ENCODE results near the gene LIAS. TPM values are rescaled to one million over a fixed set of nuclear protein-coding genes. Genes with fewer than 3 reads are reported as not detected.

LIAS gene
- total and polyA plus RNA-seq, 2 of the 13 experiments (the other 11 are each of a cell fraction or from before 2014, with no cell fraction given) = 16.0 to 16.6 TPM

DNA sequence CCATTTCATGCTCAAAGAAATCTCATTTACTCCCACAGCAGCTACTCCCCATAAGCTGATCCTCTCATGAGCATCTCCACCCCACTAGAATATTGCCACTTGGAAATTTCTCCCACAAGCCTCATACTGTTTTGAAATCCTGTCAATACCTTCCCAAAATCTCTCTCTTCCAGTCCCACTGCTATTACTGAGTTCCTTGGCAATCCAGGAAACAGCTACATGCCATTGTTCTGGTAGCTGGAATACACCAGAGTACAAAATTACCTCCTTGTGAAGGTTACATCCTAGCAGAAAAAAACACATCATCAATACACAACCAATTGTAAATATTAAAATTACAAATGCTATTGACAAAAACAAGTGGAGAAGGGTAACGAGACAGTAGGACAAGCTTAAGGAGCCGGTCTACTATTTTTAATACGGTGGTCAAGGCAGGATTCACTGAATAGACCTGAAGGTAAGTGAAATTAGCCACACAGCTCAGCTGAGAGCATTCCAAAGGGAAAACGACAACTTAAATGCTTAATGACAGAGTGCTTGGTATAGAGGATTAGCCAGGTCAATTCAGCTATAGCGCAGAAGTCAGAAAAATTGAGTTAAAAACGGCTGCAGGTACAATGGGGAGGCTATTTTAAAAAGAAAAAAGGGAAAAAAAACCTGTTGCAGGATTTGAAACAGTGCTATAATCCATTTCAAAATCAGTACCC lies 6.5 kb upstream of the LIAS start (continued):
- TF ChIP-seq ZNF331 (CRISPR knock-in tag; IDR thresholded peaks at IDR 0.05) = no peak
- no peak for TF ChIP-seq ZFYVE20 (CRISPR knock-in tag; IDR thresholded peaks at IDR 0.05; ENCODE audit: borderline replicate concordance, low read depth)
- TF ChIP-seq, protein P1, sequence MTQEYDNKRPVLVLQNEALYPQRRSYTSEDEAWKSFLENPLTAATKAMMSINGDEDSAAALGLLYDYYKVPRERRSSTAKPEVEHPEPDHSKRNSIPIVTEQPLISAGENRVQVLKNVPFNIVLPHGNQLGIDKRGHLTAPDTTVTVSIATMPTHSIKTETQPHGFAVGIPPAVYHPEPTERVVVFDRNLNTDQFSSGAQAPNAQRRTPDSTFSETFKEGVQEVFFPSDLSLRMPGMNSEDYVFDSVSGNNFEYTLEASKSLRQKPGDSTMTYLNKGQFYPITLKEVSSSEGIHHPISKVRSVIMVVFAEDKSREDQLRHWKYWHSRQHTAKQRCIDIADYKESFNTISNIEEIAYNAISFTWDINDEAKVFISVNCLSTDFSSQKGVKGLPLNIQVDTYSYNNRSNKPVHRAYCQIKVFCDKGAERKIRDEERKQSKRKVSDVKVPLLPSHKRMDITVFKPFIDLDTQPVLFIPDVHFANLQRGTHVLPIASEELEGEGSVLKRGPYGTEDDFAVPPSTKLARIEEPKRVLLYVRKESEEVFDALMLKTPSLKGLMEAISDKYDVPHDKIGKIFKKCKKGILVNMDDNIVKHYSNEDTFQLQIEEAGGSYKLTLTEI (CRISPR knock-in tag; conservative IDR thresholded peaks at IDR 0.05) = no peak
- TF ChIP-seq NFIC (IDR thresholded peaks at IDR 0.05; ENCODE audit: low read length) = 0 out of 2 replicates have a peak, but pooled peaks have one; percentile 40
- TF ChIP-seq KAT8 (CRISPR knock-in tag; IDR thresholded peaks at IDR 0.05) = no peak
- no peak for TF ChIP-seq ZNF24 (IDR thresholded peaks at IDR 0.05)
- no peak for TF ChIP-seq ATF7-NPFF (CRISPR knock-in tag; IDR thresholded peaks at IDR 0.05; ENCODE audit: low read depth)
- no peak for TF ChIP-seq FOXA1 (IDR thresholded peaks at IDR 0.05)
- no peak for TF ChIP-seq FOXA1 (CRISPR knock-in tag; IDR thresholded peaks at IDR 0.05)
- no peak for TF ChIP-seq RFX5 (IDR thresholded peaks at IDR 0.05; ENCODE audit: low read depth, low read length)
- no peak for TF ChIP-seq HOXA7 (CRISPR knock-in tag; IDR thresholded peaks at IDR 0.05)
- TF ChIP-seq KDM3A (CRISPR knock-in tag; IDR thresholded peaks at IDR 0.05; ENCODE audit: low read depth) = no peak
- TF ChIP-seq DMAP1 (CRISPR knock-in tag; IDR thresholded peaks at IDR 0.05) = no peak
- TF ChIP-seq PRMT3 (CRISPR knock-in tag; IDR thresholded peaks at IDR 0.05; ENCODE audit: borderline replicate concordance, low read depth) = no peak
- TF ChIP-seq, protein P2, sequence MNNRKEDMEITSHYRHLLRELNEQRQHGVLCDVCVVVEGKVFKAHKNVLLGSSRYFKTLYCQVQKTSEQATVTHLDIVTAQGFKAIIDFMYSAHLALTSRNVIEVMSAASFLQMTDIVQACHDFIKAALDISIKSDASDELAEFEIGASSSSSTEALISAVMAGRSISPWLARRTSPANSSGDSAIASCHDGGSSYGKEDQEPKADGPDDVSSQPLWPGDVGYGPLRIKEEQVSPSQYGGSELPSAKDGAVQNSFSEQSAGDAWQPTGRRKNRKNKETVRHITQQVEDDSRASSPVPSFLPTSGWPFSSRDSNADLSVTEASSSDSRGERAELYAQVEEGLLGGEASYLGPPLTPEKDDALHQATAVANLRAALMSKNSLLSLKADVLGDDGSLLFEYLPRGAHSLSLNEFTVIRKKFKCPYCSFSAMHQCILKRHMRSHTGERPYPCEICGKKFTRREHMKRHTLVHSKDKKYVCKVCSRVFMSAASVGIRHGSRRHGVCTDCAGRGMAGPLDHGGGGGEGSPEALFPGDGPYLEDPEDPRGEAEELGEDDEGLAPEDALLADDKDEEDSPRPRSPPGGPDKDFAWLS (CRISPR knock-in tag; IDR thresholded peaks at IDR 0.05; ENCODE audit: borderline replicate concordance) = no peak
- no peak for TF ChIP-seq HNRNPH1 (optimal IDR thresholded peaks at IDR 0.05; ENCODE audit: low read depth, low read length)
- no peak for TF ChIP-seq HMGA1 (CRISPR knock-in tag; conservative IDR thresholded peaks at IDR 0.05)
- TF ChIP-seq, protein P3, sequence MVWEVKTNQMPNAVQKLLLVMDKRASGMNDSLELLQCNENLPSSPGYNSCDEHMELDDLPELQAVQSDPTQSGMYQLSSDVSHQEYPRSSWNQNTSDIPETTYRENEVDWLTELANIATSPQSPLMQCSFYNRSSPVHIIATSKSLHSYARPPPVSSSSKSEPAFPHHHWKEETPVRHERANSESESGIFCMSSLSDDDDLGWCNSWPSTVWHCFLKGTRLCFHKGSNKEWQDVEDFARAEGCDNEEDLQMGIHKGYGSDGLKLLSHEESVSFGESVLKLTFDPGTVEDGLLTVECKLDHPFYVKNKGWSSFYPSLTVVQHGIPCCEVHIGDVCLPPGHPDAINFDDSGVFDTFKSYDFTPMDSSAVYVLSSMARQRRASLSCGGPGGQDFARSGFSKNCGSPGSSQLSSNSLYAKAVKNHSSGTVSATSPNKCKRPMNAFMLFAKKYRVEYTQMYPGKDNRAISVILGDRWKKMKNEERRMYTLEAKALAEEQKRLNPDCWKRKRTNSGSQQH (CRISPR knock-in tag; IDR thresholded peaks at IDR 0.05; ENCODE audit: low read depth) = no peak
- TF ChIP-seq, protein P4, sequence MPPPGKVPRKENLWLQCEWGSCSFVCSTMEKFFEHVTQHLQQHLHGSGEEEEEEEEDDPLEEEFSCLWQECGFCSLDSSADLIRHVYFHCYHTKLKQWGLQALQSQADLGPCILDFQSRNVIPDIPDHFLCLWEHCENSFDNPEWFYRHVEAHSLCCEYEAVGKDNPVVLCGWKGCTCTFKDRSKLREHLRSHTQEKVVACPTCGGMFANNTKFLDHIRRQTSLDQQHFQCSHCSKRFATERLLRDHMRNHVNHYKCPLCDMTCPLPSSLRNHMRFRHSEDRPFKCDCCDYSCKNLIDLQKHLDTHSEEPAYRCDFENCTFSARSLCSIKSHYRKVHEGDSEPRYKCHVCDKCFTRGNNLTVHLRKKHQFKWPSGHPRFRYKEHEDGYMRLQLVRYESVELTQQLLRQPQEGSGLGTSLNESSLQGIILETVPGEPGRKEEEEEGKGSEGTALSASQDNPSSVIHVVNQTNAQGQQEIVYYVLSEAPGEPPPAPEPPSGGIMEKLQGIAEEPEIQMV (CRISPR knock-in tag; IDR thresholded peaks at IDR 0.05; ENCODE audit: low read depth) = no peak
- TF ChIP-seq, protein P5, sequence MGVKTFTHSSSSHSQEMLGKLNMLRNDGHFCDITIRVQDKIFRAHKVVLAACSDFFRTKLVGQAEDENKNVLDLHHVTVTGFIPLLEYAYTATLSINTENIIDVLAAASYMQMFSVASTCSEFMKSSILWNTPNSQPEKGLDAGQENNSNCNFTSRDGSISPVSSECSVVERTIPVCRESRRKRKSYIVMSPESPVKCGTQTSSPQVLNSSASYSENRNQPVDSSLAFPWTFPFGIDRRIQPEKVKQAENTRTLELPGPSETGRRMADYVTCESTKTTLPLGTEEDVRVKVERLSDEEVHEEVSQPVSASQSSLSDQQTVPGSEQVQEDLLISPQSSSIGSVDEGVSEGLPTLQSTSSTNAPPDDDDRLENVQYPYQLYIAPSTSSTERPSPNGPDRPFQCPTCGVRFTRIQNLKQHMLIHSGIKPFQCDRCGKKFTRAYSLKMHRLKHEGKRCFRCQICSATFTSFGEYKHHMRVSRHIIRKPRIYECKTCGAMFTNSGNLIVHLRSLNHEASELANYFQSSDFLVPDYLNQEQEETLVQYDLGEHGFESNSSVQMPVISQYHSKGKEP (CRISPR knock-in tag; IDR thresholded peaks at IDR 0.05) = no peak
- TF ChIP-seq ZNF501 (CRISPR knock-in tag; IDR thresholded peaks at IDR 0.05) = no peak
- no peak for TF ChIP-seq ZNF749 (CRISPR knock-in tag; IDR thresholded peaks at IDR 0.05; ENCODE audit: borderline replicate concordance)
- TF ChIP-seq ZNF816 (CRISPR knock-in tag; IDR thresholded peaks at IDR 0.05; ENCODE audit: borderline replicate concordance) = 0 out of 2 replicates have a peak, but pooled peaks have one; percentile 25

Data from HepG2 (cell line).